ENCODE measurements around the gene NSD2. TPM values are rescaled to one million over a fixed set of nuclear protein-coding genes. Genes with fewer than 3 reads are reported as not detected.

The NSD2 gene
- total RNA-seq, 4 donors from 2014 or later, result 25.3 to 46.7 (median 27.4) TPM

- peaks cover 22% of the 10 kb centered on the region for H3K36me3 ChIP-seq
- 87% methylated on average over 3 of the region's 3 CpGs for WGBS
Observed at GRCh38 chr4:1927675-1928074, 56.5 kb downstream of the NSD2 start.

GRCh38 chr4:1928356-1929239 lies 57.4 kb downstream of the NSD2 start:
- TF ChIP-seq EP300 (IDR thresholded peaks at IDR 0.05) (no peak), POLR2A (IDR thresholded peaks at IDR 0.05) (no peak), POLR2AphosphoS5 (IDR thresholded peaks at IDR 0.05) (no peak), CTCF (IDR thresholded peaks at IDR 0.05) (no peak)
- H3K27me3 ChIP-seq, result no peaks in the 10 kb centered on the region
- no peaks in the 10 kb centered on the region for H3K9me3 ChIP-seq
- DNase-seq (ENCODE audit: low spot score in 2 of 2), result no peak
- peaks cover 30% of the 10 kb centered on the region for H3K36me3 ChIP-seq
- no peaks in the 10 kb centered on the region for H3K4me1 ChIP-seq
- no peak overlapping the region for H3K4me3 ChIP-seq
- no peak overlapping the region for H3K27ac ChIP-seq
- WGBS, result 87% methylated on average over 13 of the region's 13 CpGs

More at GRCh38 chr4:1927675-1928074, 56.5 kb downstream of the NSD2 start:
- no peak for TF ChIP-seq POLR2AphosphoS5 (IDR thresholded peaks at IDR 0.05)
- TF ChIP-seq CTCF (IDR thresholded peaks at IDR 0.05), result no peak
- TF ChIP-seq POLR2A (IDR thresholded peaks at IDR 0.05), result no peak
- no peak for TF ChIP-seq EP300 (IDR thresholded peaks at IDR 0.05)
- Histone ChIP-seq H3K27ac (no peak overlapping the region), H3K27me3 (no peaks in the 10 kb centered on the region), H3K4me3 (no peak overlapping the region), H3K9me3 (no peaks in the 10 kb centered on the region), H3K4me1 (no peaks in the 10 kb centered on the region)
- no peak for DNase-seq (ENCODE audit: low spot score in 2 of 2)

- Histone ChIP-seq H3K27ac (no peak overlapping the region), H3K27me3 (no peaks in the 10 kb centered on the region), H3K4me1 (no peaks in the 10 kb centered on the region), H3K36me3 (peaks cover 36% of the 10 kb centered on the region), H3K4me3 (no peak overlapping the region), H3K9me3 (no peaks in the 10 kb centered on the region)
- no peak for TF ChIP-seq CTCF (IDR thresholded peaks at IDR 0.05)
- TF ChIP-seq EP300 (IDR thresholded peaks at IDR 0.05), result no peak
- no peak for TF ChIP-seq POLR2AphosphoS5 (IDR thresholded peaks at IDR 0.05)
- no peak for TF ChIP-seq POLR2A (IDR thresholded peaks at IDR 0.05)
- no peak for DNase-seq (ENCODE audit: low spot score in 2 of 2)
- 95% methylated on average over 13 of the region's 13 CpGs for WGBS
Observed at GRCh38 chr4:1932736-1933135, 61.5 kb downstream of the NSD2 start.

- Histone ChIP-seq H3K27ac (no peak overlapping the region), H3K9me3 (no peaks in the 10 kb centered on the region), H3K36me3 (peaks cover 40% of the 10 kb centered on the region), H3K4me3 (no peak overlapping the region), H3K4me1 (no peaks in the 10 kb centered on the region), H3K27me3 (no peaks in the 10 kb centered on the region)
- TF ChIP-seq CTCF (IDR thresholded peaks at IDR 0.05) (no peak), POLR2AphosphoS5 (IDR thresholded peaks at IDR 0.05) (no peak), POLR2A (IDR thresholded peaks at IDR 0.05) (no peak), EP300 (IDR thresholded peaks at IDR 0.05) (no peak)
- 93% methylated on average over 3 of the region's 3 CpGs for WGBS
- no peak for DNase-seq (ENCODE audit: low spot score in 2 of 2)
Observed at GRCh38 chr4:1933700-1934099, 62.5 kb downstream of the NSD2 start.

- WGBS, result 96% methylated on average over 3 of the region's 3 CpGs
- Histone ChIP-seq H3K36me3 (peaks cover 37% of the 10 kb centered on the region), H3K9me3 (no peaks in the 10 kb centered on the region), H3K27me3 (no peaks in the 10 kb centered on the region), H3K4me3 (no peak overlapping the region), H3K27ac (no peak overlapping the region), H3K4me1 (no peaks in the 10 kb centered on the region)
- no peak for TF ChIP-seq POLR2A (IDR thresholded peaks at IDR 0.05)
- no peak for TF ChIP-seq EP300 (IDR thresholded peaks at IDR 0.05)
- no peak for TF ChIP-seq POLR2AphosphoS5 (IDR thresholded peaks at IDR 0.05)
- no peak for TF ChIP-seq CTCF (IDR thresholded peaks at IDR 0.05)
- no peak for DNase-seq (ENCODE audit: low spot score in 2 of 2)
Observed at GRCh38 chr4:1937550-1937949, 66.4 kb downstream of the NSD2 start.

Data from suprapubic skin (tissue), 4 donors.